Measurements from ENCODE around the gene KDM3A. TPM values are rescaled to one million over a fixed set of nuclear protein-coding genes. Genes with fewer than 3 reads are reported as not detected.

KDM3A gene
- total and polyA plus RNA-seq, 9 of the 15 experiments (the other 6 are each of a cell fraction or from before 2014, with no cell fraction given): 7.5 to 95.4 (median 24.8) TPM

- TF ChIP-seq FOS (IDR thresholded peaks at IDR 0.05; ENCODE audit: extremely low read depth, insufficient read length) (peak; percentile 83), ZEB2 (IDR thresholded peaks at IDR 0.05) (0 out of 2 replicates have a peak, but pooled peaks have one; percentile 65), BRF2 (IDR thresholded peaks at IDR 0.05; ENCODE audit: borderline replicate concordance, insufficient read depth, insufficient read length) (no peak), TAF7 (tag; IDR thresholded peaks at IDR 0.05) (peak; percentile 50; the same call in 1 of the 2 replicates), ZNF263 (CRISPR knock-in tag; IDR thresholded peaks at IDR 0.05; ENCODE audit: borderline replicate concordance) (peak; percentile 94), ZNF24 (IDR thresholded peaks at IDR 0.05) (peak; percentile 88; the same call in 1 of the 2 replicates), ZNF3 (CRISPR knock-in tag; IDR thresholded peaks at IDR 0.05) (no peak), ATF7 (IDR thresholded peaks at IDR 0.05) (peak; percentile 93), PHF21A (IDR thresholded peaks at IDR 0.05; ENCODE audit: borderline replicate concordance, low read depth) (peak; percentile 89; the same call in 1 of the 2 replicates), SMAD1 (IDR thresholded peaks at IDR 0.05; ENCODE audit: low read depth, low read length, partially characterized antibody) (no peak), TCFL5 (CRISPR knock-in tag; conservative IDR thresholded peaks at IDR 0.05) (no peak), JUN (IDR thresholded peaks at IDR 0.05; ENCODE audit: borderline replicate concordance, low read depth, low read length) (peak; percentile 45; the same call in 1 of the 2 replicates), JUN (CRISPR knock-in tag; IDR thresholded peaks at IDR 0.05; ENCODE audit: borderline replicate concordance) (peak; percentile 35; the same call in 1 of the 2 replicates), GMEB1 (CRISPR knock-in tag; IDR thresholded peaks at IDR 0.05) (peak; percentile 83), FOXP1 (CRISPR knock-in tag; IDR thresholded peaks at IDR 0.05) (peak; percentile 90), KLF1 (tag; IDR thresholded peaks at IDR 0.05) (peak; percentile 81), ADNP (tag; IDR thresholded peaks at IDR 0.05) (peak; percentile 79), SMAD3 (CRISPR knock-in tag; conservative IDR thresholded peaks at IDR 0.05) (peak; percentile 83), ZBTB1 (CRISPR knock-in tag; IDR thresholded peaks at IDR 0.05; ENCODE audit: borderline replicate concordance, low read depth) (peak; percentile 81), EHMT2 (IDR thresholded peaks at IDR 0.05) (peak; percentile 91; the same call in 1 of the 2 replicates), TCF3 (CRISPR knock-in tag; IDR thresholded peaks at IDR 0.05) (peak; percentile 46; the same call in 1 of the 2 replicates), HEY1 (CRISPR knock-in tag; IDR thresholded peaks at IDR 0.05; ENCODE audit: borderline replicate concordance) (no peak), ZNF146 (CRISPR knock-in tag; IDR thresholded peaks at IDR 0.05; ENCODE audit: unreplicated experiment) (no peak), SMC3 (conservative IDR thresholded peaks at IDR 0.05; ENCODE audit: insufficient read depth, low read depth, low read length) (no peak), MNT (conservative IDR thresholded peaks at IDR 0.05) (peak; percentile 92 to 94), RFX7 (CRISPR knock-in tag; IDR thresholded peaks at IDR 0.05) (no peak)
These were observed at the start of gene KDM3A (continued) for GRCh38 chr2:86440631-86441391.
